ENCODE data around the gene MAP2. TPM values are rescaled to one million over a fixed set of nuclear protein-coding genes. Genes with fewer than 3 reads are reported as not detected.

Gene MAP2
- total and polyA plus RNA-seq, 2 of the 13 experiments (the other 11 are each of a cell fraction or from before 2014, with no cell fraction given), result 0.08 TPM; not detected in 1

DNA sequence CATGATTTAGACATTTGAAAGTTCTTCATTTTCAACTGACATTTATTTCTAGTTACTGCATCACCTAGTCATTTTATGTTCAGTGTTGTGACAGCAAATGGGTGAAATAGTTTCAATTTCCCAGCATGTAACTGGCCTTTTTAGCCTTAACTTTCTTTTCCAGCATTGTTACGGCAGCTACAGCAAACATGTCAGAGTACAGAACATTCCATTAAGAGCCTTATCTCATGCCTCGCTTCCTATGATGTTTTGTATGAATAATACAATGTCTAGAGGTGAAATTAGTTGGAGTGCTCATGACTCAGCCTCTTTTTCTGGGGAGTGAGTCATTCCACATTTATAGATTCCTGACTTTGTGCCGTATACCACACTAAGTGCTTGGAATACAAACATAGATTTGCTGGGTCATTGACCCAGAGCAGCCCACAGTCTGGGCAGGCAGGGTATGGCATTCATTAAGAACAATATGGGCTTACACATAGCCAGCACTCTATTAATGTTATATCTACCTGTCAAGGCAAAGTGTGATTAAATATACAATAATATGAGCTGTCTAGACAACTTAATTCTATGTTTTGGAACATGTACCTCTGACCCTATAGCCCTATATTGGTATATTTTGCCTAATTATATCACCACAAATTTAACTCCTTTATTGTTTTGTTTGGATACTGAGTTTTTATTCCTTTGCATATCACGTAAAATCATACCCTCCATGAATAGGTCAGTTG, 72.2 kb downstream of the MAP2 start (continued):
- TF ChIP-seq FOXA1 (IDR thresholded peaks at IDR 0.05), result no peak
- TF ChIP-seq FOXA1 (CRISPR knock-in tag; IDR thresholded peaks at IDR 0.05), result no peak
- TF ChIP-seq MIER2 (CRISPR knock-in tag; IDR thresholded peaks at IDR 0.05), result no peak
- TF ChIP-seq ZBTB37 (CRISPR knock-in tag; IDR thresholded peaks at IDR 0.05), result no peak
- TF ChIP-seq AGO2 (optimal IDR thresholded peaks at IDR 0.05; ENCODE audit: low read depth, low read length), result no peak
- TF ChIP-seq TCF7 (IDR thresholded peaks at IDR 0.05; ENCODE audit: low read depth), result 0 out of 2 replicates have a peak, but pooled peaks have one; percentile 13
- no peak for TF ChIP-seq ZBTB8A (CRISPR knock-in tag; IDR thresholded peaks at IDR 0.05; ENCODE audit: borderline replicate concordance, low read depth)
- TF ChIP-seq, protein P1, sequence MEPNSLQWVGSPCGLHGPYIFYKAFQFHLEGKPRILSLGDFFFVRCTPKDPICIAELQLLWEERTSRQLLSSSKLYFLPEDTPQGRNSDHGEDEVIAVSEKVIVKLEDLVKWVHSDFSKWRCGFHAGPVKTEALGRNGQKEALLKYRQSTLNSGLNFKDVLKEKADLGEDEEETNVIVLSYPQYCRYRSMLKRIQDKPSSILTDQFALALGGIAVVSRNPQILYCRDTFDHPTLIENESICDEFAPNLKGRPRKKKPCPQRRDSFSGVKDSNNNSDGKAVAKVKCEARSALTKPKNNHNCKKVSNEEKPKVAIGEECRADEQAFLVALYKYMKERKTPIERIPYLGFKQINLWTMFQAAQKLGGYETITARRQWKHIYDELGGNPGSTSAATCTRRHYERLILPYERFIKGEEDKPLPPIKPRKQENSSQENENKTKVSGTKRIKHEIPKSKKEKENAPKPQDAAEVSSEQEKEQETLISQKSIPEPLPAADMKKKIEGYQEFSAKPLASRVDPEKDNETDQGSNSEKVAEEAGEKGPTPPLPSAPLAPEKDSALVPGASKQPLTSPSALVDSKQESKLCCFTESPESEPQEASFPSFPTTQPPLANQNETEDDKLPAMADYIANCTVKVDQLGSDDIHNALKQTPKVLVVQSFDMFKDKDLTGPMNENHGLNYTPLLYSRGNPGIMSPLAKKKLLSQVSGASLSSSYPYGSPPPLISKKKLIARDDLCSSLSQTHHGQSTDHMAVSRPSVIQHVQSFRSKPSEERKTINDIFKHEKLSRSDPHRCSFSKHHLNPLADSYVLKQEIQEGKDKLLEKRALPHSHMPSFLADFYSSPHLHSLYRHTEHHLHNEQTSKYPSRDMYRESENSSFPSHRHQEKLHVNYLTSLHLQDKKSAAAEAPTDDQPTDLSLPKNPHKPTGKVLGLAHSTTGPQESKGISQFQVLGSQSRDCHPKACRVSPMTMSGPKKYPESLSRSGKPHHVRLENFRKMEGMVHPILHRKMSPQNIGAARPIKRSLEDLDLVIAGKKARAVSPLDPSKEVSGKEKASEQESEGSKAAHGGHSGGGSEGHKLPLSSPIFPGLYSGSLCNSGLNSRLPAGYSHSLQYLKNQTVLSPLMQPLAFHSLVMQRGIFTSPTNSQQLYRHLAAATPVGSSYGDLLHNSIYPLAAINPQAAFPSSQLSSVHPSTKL (CRISPR knock-in tag; IDR thresholded peaks at IDR 0.05), result peak; percentile 43; the same call in 1 of the 2 replicates
- TF ChIP-seq ZNF460 (CRISPR knock-in tag; IDR thresholded peaks at IDR 0.05; ENCODE audit: borderline replicate concordance), result no peak
- TF ChIP-seq EEA1 (CRISPR knock-in tag; IDR thresholded peaks at IDR 0.05; ENCODE audit: borderline replicate concordance), result no peak
- no peak for TF ChIP-seq RBM22 (optimal IDR thresholded peaks at IDR 0.05; ENCODE audit: low read length)
- TF ChIP-seq HNF4A (CRISPR knock-in tag; IDR thresholded peaks at IDR 0.05), result no peak
- TF ChIP-seq ZNF615 (CRISPR knock-in tag; IDR thresholded peaks at IDR 0.05; ENCODE audit: borderline replicate concordance), result no peak
- TF ChIP-seq ZNF557 (CRISPR knock-in tag; IDR thresholded peaks at IDR 0.05), result no peak
- TF ChIP-seq, protein P2, sequence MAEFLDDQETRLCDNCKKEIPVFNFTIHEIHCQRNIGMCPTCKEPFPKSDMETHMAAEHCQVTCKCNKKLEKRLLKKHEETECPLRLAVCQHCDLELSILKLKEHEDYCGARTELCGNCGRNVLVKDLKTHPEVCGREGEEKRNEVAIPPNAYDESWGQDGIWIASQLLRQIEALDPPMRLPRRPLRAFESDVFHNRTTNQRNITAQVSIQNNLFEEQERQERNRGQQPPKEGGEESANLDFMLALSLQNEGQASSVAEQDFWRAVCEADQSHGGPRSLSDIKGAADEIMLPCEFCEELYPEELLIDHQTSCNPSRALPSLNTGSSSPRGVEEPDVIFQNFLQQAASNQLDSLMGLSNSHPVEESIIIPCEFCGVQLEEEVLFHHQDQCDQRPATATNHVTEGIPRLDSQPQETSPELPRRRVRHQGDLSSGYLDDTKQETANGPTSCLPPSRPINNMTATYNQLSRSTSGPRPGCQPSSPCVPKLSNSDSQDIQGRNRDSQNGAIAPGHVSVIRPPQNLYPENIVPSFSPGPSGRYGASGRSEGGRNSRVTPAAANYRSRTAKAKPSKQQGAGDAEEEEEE (CRISPR knock-in tag; IDR thresholded peaks at IDR 0.05; ENCODE audit: borderline replicate concordance), result no peak
- no peak for TF ChIP-seq ZNF138 (CRISPR knock-in tag; IDR thresholded peaks at IDR 0.05; ENCODE audit: low read depth)
- no peak for TF ChIP-seq ZFP37 (CRISPR knock-in tag; IDR thresholded peaks at IDR 0.05; ENCODE audit: borderline replicate concordance)
- TF ChIP-seq NFE2L2 (IDR thresholded peaks at IDR 0.05; ENCODE audit: low read length), result peak; percentile 81
- no peak for TF ChIP-seq ZNF275 (CRISPR knock-in tag; IDR thresholded peaks at IDR 0.05; ENCODE audit: borderline replicate concordance)
- TF ChIP-seq ZNF432 (CRISPR knock-in tag; IDR thresholded peaks at IDR 0.05; ENCODE audit: borderline replicate concordance), result no peak
- TF ChIP-seq ELK4 (CRISPR knock-in tag; IDR thresholded peaks at IDR 0.05; ENCODE audit: borderline replicate concordance), result no peak

All from HepG2 (cell line).